ENCODE data around the gene PLA2G4F. TPM values are rescaled to one million over a fixed set of nuclear protein-coding genes. Genes with fewer than 3 reads are reported as not detected.

Gene PLA2G4F
- total RNA-seq, 4 donors from 2014 or later, result not detected

Small RNAs within 50 kb of the gene (small RNA-seq; reads per million reads assigned to genes)
- not detected for gene MIR627

Other genes starting within 250 kb of the PLA2G4F start
- gene EHD4, start 184.1 kb downstream of the PLA2G4F start, total RNA-seq, result 10 to 100 TPM; 24.8 to 43.2 (median 33.0) TPM
- gene PLA2G4E, start 135.6 kb downstream of the PLA2G4F start, total RNA-seq, result not detected
- under 1 TPM in 1 of 4 donors, not detected in 3; 0.57 TPM for gene PLA2G4D, start 62.1 kb downstream of the PLA2G4F start, total RNA-seq
- gene VPS39, start 51.7 kb upstream of the PLA2G4F start, total RNA-seq, result 100 to 1,000 TPM in 3 of 4 donors, 10 to 100 TPM in 1; 91.3 to 168 (median 147) TPM
- gene GANC, start 116.6 kb upstream of the PLA2G4F start, total RNA-seq, result 10 to 100 TPM; 26.1 to 42.0 (median 35.3) TPM
- gene TMEM87A, start 116.8 kb upstream of the PLA2G4F start, total RNA-seq, result 10 to 100 TPM; 47.1 to 63.1 (median 57.0) TPM
- 10 to 100 TPM in 3 of 4 donors, 1 to 10 TPM in 1; 8.2 to 22.4 (median 13.6) TPM for gene CAPN3, start 202.9 kb upstream of the PLA2G4F start, total RNA-seq

Measured in subcutaneous adipose tissue (tissue), 4 donors.